Activated CD4-positive, alpha-beta T cell treated with anti-CD3 and anti-CD28 coated beads, Interleukin-2, amount 50 U/mL, for 16 hours (primary cell): Measurements from ENCODE around the gene ATP8B1.

Experiments
- DNase-seq: peaks from one replicate; pipeline ENCODE4 v3.0.0-alpha.2; 2020

Gene ATP8B1

GRCh38 chr18:57715073-57715472, 88.0 kb downstream of the ATP8B1 start:
- no peak for DNase-seq

GRCh38 chr18:57710226-57710625, 92.9 kb downstream of the ATP8B1 start:
- DNase-seq: no peak

DNA sequence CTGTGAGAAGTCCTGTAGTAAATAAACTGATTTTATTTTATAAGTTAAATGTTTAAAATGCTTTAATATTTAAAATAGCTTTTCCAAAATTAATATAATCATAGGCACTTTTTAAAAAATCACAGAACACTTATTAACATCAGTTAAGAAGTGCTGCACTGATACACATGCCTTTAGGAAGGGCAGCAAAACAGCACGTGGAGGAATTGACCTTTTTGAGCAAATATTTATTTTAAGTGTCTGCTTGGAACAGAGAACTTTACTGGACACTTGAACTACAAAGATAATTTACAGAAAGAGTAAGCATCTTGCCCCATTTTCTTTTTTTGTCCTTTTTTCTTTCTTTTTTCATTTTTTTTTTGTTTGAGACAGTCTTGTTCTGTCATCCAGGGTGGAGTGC, 93.8 kb downstream of the ATP8B1 start:
- no peak for DNase-seq

DNA sequence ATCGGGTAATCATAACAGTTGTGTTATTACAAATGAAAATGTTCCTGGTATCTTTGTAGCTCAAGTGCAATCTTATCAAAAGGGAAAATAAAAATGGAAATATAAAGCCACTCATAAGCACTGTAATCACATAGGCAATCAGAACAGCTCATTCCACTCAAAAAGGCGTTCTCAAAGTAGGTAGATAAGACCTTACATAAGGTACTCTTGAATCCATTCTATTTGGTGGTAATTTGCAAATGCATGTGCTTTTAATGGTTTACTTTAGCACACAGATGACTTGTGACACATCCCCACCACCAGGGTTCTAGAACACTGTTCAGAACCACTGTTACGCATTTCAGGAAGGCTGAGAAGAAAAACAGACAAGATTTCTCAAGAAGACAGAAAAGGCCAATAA, 94.8 kb downstream of the ATP8B1 start:
- DNase-seq: no peak

DNA sequence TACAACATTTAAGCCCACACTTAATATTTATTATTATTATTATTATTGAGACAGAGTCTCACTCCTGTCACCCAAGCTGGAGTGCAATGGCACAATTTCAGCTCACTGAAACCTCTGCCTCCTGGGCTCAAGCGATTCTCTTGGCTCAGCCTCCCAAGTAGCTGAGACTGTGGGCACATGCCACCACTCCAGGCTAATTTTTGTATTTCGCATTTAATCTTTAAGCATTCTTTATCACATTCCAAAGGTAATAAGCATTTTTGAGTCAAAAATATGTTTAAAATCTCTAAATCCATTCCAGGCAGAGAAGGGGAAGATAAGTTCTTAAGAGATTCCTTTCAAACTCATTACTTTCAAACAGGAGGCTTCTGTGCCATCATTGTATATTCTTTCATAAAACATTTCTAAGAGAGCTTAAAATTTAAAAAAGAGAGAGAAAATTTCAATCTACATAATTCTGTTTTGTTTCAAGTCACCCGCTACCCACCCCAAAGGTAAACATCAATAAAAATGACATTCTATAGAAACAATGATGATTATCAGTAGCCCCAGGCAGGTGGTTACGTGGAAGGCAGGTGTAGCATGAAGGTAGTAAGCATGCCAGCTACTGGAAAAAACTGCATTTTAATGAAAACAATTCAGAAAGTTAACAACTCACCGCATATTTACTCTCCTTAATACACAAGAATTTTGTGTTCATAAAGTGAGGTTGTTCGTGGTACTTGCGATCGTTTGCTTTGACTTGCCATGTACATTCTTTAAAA, 97.1 kb downstream of the ATP8B1 start:
- DNase-seq: no peak

GRCh38 chr18:57705011-57705410, 98.1 kb downstream of the ATP8B1 start:
- DNase-seq: no peak

- DNase-seq: no peak
Measured at GRCh38 chr18:57698571-57699276, 104.4 kb downstream of the ATP8B1 start.

- DNase-seq: no peak
Measured at GRCh38 chr18:57697426-57697825, 105.7 kb downstream of the ATP8B1 start.

DNA sequence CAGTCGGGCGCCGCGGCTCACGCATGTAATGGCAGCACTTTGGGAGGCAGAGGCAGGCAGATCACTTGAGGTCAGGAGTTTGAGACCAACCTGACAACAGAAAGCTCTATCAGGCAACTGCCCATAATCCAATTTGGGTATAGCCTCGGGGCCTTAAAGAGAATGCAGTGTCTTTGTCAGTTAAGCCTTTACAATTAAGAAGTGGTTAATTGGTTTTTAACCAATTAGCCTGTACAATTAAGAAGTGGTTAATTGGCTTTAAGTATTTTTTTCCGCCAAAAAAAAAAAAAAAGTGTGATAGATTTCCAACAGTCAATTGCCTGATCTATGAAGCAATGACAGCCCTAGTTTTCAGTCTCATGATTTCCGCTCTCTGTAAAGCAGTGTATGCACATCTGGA, 106.8 kb downstream of the ATP8B1 start:
- no peak for DNase-seq

- no peak for DNase-seq
Measured at GRCh38 chr18:57691363-57691762, 111.8 kb downstream of the ATP8B1 start.

DNA sequence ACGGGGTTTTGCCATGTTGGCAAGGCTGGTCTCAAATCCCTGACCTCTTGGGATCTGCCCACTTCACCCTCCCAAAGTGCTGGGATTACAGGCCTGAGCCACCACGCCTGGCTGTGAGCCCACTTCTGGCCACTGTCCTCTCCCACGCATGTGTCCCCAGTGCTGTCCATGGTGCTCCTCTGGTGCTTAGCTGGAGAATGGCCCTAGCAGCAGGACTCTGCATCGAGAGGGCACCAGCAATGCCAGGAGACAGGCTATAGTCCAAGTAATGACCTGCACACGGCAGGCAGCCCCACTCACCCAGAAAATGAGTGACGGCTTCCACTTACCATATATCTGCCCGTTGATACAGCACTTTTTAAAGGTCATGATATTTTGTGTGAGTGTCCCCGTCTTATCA, 115.1 kb downstream of the ATP8B1 start:
- DNase-seq: no peak

GRCh38 chr18:57683470-57683869, 119.6 kb downstream of the ATP8B1 start:
- DNase-seq: no peak

DNA sequence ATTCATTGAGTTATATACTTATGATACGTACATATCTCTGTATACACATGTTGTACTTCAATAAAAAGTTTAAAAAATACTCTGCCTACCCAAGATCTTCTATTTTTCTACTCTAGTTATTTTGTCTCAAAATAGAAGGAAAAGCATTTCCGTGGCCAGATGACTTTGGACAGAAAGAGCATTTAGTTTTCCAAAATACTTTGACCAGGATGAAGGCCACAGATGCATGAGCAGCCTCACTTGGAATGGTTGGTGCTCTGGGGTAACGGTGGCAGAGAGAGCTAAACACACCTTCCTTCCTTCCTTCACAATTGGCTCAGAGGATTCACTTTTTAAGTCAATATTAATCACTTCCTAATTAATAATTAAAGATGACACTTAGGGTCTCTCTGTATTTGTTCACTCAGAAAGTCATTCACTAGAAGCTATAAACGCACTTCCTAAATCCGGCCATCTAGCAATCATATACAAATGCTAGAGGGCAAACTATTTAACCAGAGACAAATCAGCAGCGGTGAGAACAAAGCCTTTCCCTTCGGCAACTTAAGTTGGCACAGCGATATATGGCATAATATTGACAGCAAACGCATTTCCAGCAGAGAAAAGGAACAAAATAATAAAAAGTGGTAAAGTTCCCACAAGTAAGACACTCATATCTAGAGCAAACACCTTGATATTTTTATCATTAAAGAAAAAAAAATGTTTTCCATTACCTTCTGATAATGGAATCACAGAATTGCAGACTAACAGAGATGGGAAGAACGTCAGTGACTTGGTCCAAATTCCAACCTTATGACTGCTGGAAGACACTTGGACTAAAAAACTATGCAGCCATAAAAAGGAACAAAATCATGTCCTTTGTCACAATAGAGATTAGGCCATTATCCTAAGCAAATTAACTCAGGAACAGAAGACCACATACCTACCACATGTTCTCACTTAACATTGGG, 125.6 kb downstream of the ATP8B1 start:
- DNase-seq: no peak

- DNase-seq: no peak
Measured at GRCh38 chr18:57674891-57675290, 128.2 kb downstream of the ATP8B1 start.

GRCh38 chr18:57670046-57670445, 133.1 kb downstream of the ATP8B1 start:
- no peak for DNase-seq

- DNase-seq: no peak
Measured at GRCh38 chr18:57668021-57668420, 135.1 kb downstream of the ATP8B1 start.

GRCh38 chr18:57666818-57667497, 136.2 kb downstream of the ATP8B1 start:
- peak; percentile 6 for DNase-seq

DNA sequence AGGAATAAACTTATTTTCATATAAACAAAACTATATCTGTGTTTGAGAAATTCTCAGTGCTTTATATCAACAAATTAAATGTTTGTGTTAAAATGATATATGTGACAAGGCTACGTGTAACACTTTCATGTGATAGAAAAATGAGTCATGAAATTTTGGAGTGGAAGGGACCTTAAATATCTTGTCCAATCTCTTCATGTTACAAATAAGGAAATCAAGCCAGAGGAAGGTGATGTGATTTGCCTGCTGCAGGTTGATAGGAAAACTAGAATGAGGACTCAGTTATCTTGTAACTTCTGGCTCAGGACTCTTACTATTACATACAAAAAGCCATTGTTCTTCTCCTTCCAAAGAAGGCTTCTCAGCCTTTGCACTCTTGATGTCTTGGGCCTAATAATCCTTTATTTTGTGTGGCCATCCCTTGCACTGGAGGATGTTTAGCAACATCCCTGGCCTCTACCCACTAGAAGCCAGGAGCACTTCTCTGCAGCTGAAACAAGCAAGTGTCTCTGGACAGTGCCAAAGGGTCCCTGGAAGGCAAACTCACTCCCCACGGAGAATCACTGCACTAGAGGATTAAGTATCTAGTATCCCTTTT, 138.4 kb downstream of the ATP8B1 start:
- no peak for DNase-seq

GRCh38 chr18:57660961-57661360, 142.2 kb downstream of the ATP8B1 start:
- no peak for DNase-seq

- no peak for DNase-seq
Measured at GRCh38 chr18:57659460-57660102, 143.5 kb downstream of the ATP8B1 start.

GRCh38 chr18:57657542-57657941, 145.6 kb downstream of the ATP8B1 start:
- no peak for DNase-seq

DNA sequence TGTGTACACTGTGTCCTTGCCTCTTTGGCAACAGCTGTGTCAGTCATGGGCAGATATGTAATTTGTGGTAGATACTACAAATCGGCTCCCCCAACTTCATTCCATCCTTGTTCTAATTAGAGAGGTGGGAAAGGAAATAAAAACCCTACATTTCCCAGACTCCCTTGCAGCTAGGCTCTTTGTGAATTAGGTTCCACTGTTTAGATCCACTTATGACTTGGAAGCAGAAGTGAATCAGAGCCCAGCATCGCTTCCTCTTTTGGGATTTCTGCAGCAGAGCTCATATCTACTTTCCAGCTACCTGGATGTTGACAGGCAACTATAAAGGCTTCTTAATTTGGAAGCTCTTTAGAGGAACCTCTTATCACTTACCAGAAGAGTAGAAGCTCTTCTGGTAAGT, 147.4 kb downstream of the ATP8B1 start:
- DNase-seq: no peak
